Liver (tissue), 9 donors: Measurements from ENCODE around the gene IP6K3. TPM values are rescaled to one million over a fixed set of nuclear protein-coding genes. Genes with fewer than 3 reads are reported as not detected.

Experiments used
- DNase-seq: peaks from one replicate; pipeline ENCODE4 v3.0.0-alpha.2; 2017; ENCODE audit warnings: low spot score
- H3K27ac ChIP-seq, 2 donors: one replicate each; pipeline ENCODE4 v1.7.0; 2013; ENCODE audit warnings: inconsistent platforms in 2 of 2, low read length in 2 of 2, control low read depth in 1 of 2, low read depth in 1 of 2, mild to moderate bottlenecking in 1 of 2
- H3K27me3 ChIP-seq, 4 donors: one replicate each; pipeline versions ENCODE4 v1.6.1 to v1.7.0; 2013; ENCODE audit warnings: low read length in 3 of 4, inconsistent platforms in 1 of 4, mild to moderate bottlenecking in 1 of 4, moderate library complexity in 1 of 4; ENCODE audit not compliant: control insufficient read depth in 4 of 4, insufficient read depth in 4 of 4
- H3K36me3 ChIP-seq, 4 donors: one replicate each; pipeline versions ENCODE4 v1.6.1 to v1.7.0; 2013; ENCODE audit warnings: low read length in 3 of 4, mild to moderate bottlenecking in 3 of 4, low read depth in 1 of 4, moderate library complexity in 1 of 4; ENCODE audit not compliant: control insufficient read depth in 4 of 4, insufficient read depth in 3 of 4
- H3K4me1 ChIP-seq, 4 donors: one replicate each; pipeline versions ENCODE4 v1.6.1 to v1.7.0; 2013; ENCODE audit warnings: low read length in 3 of 4, mild to moderate bottlenecking in 3 of 4, moderate library complexity in 1 of 4; ENCODE audit not compliant: control insufficient read depth in 4 of 4, insufficient read depth in 4 of 4
- H3K4me3 ChIP-seq, 3 donors: one replicate each; pipeline versions ENCODE4 v1.6.1 to v1.7.0; 2013; ENCODE audit warnings: low read length in 3 of 3, control low read depth in 1 of 3, low read depth in 1 of 3, mild to moderate bottlenecking in 1 of 3
- H3K9ac ChIP-seq, 2 donors: one replicate each; pipeline ENCODE4 v1.7.0; 2013; ENCODE audit warnings: low read length in 2 of 2, mild to moderate bottlenecking in 2 of 2, moderate library complexity in 2 of 2, control low read depth in 1 of 2, low read depth in 1 of 2
- H3K9me3 ChIP-seq, 4 donors: one replicate each; pipeline versions ENCODE4 v1.6.1 to v1.7.0; 2013; ENCODE audit warnings: low read length in 3 of 4; ENCODE audit not compliant: control insufficient read depth in 4 of 4
- CTCF ChIP-seq: fragments of 150-350 bp; IDR thresholded peaks from 2 replicates; pipeline ENCODE4 v1.5.1; 2017; ENCODE audit warnings: improper control_type of control experiment, low read depth, low read length; ENCODE audit not compliant: missing input control
- EGR1 ChIP-seq, 2 donors: IDR thresholded peaks; 2 replicates each; pipeline ENCODE4 v1.6.1; 2016 to 2018; ENCODE audit warnings: antibody characterized with exemption in 2 of 2, low read depth in 2 of 2
- FOXA1 ChIP-seq: IDR thresholded peaks from 2 replicates; pipeline ENCODE4 v1.6.1; 2016; ENCODE audit warnings: antibody characterized with exemption
- FOXA2 ChIP-seq: IDR thresholded peaks from 2 replicates; pipeline ENCODE4 v1.6.1; 2016; ENCODE audit warnings: antibody characterized with exemption
- GABPA ChIP-seq, 2 donors: IDR thresholded peaks in 1 of 2; conservative IDR thresholded peaks in 1 of 2; 2 replicates each; pipeline ENCODE4 v1.6.1; 2016; ENCODE audit warnings: antibody characterized with exemption in 2 of 2, mild to moderate bottlenecking in 1 of 2, moderate library complexity in 1 of 2
- HNF4A ChIP-seq, 2 donors: conservative IDR thresholded peaks; 2 replicates each; pipeline ENCODE4 v1.6.1; 2016; ENCODE audit warnings: antibody characterized with exemption in 2 of 2, mild to moderate bottlenecking in 2 of 2
- HNF4G ChIP-seq: IDR thresholded peaks from 2 replicates; pipeline ENCODE4 v1.6.1; 2016; ENCODE audit warnings: antibody characterized with exemption
- JUND ChIP-seq, 2 donors: IDR thresholded peaks; 2 replicates each; pipeline ENCODE4 v1.6.1; 2016; ENCODE audit warnings: antibody characterized with exemption in 2 of 2
- NR2F2 ChIP-seq: IDR thresholded peaks from 2 replicates; pipeline ENCODE4 v1.6.1; 2016; ENCODE audit warnings: antibody characterized with exemption
- RAD21 ChIP-seq, 2 donors: IDR thresholded peaks; 2 replicates each; pipeline ENCODE4 v1.6.1; 2016; ENCODE audit warnings: antibody characterized with exemption in 2 of 2, mild to moderate bottlenecking in 2 of 2
- REST ChIP-seq: IDR thresholded peaks from 2 replicates; pipeline ENCODE4 v1.6.1; 2016; ENCODE audit warnings: antibody characterized with exemption, mild to moderate bottlenecking
- RXRA ChIP-seq, 2 donors: IDR thresholded peaks; 2 replicates each; pipeline ENCODE4 v1.6.1; 2017 to 2018; ENCODE audit warnings: antibody characterized with exemption in 2 of 2, mild to moderate bottlenecking in 1 of 2
- SP1 ChIP-seq: IDR thresholded peaks from 2 replicates; pipeline ENCODE4 v1.6.1; 2018; ENCODE audit warnings: antibody characterized with exemption, mild to moderate bottlenecking
- TAF1 ChIP-seq: conservative IDR thresholded peaks from 2 replicates; pipeline ENCODE4 v1.6.1; 2016; ENCODE audit warnings: antibody characterized with exemption, mild to moderate bottlenecking
- YY1 ChIP-seq: IDR thresholded peaks from 2 replicates; pipeline ENCODE4 v1.6.1; 2016; ENCODE audit warnings: antibody characterized with exemption, mild to moderate bottlenecking
- WGBS: extraction: QIAGEN DNeasy Blood & Tissue Kit; methylation state at CpG from one replicate; pipeline ENCODE4 v1.1.7; 2013; 5-methylcytosine and 5-hydroxymethylcytosine counted together
- polyA plus RNA-seq, 2 donors: library from polyadenylated mRNA; stranded (reverse) in 1 of 2; unstranded in 1 of 2; fragments of 200-250 nt in 1 of 2; fragments of >200 nt in 1 of 2; fragmentation: Nextera tagmentation in 1 of 2; extraction: Ambion mirVana in 1 of 2; gene quantifications; one replicate each; pipeline versions ENCODE4 v1.2.1 to v1.2.3, GENCODE V29; 2013 to 2015
- total RNA-seq, 2 donors: library from RNA; depleted of rRNA; stranded (reverse); fragments of >200 nt; gene quantifications; one replicate each; pipeline ENCODE4 v1.2.3, GENCODE V29; 2014
- TF ChIP-seq, protein P1 (sequence below): IDR thresholded peaks from 2 replicates; pipeline ENCODE4 v1.6.1; 2016; ENCODE audit warnings: antibody characterized with exemption
- TF ChIP-seq, protein P2 (sequence below): IDR thresholded peaks from 2 replicates; pipeline ENCODE4 v1.6.1; 2016; ENCODE audit warnings: antibody characterized with exemption
- TF ChIP-seq, protein P3 (sequence below): IDR thresholded peaks from 2 replicates; pipeline ENCODE4 v1.6.1; 2016; ENCODE audit warnings: antibody characterized with exemption
- donor health status: healthy.
- donor health status: healthy.
- donor health status: healthy.
- donor health status: healthy.
- donor health status: healthy.

IP6K3 gene
- total and polyA plus RNA-seq, 4 donors, result 1.5 to 12.9 (median 6.7) TPM

- H3K9me3 ChIP-seq, result no peaks in the 10 kb centered on the region
- no peak overlapping the region for H3K27ac ChIP-seq
- peaks cover 2 to 52% (median 36%) of the 10 kb centered on the region in 4 donors for H3K4me1 ChIP-seq
- no peak overlapping the region for H3K9ac ChIP-seq
- H3K36me3 ChIP-seq, result no peaks in the 10 kb centered on the region
- no peaks in the 10 kb centered on the region for H3K27me3 ChIP-seq
- WGBS, result 94% methylated on average over 5 of the region's 5 CpGs
- DNase-seq, result no peak
- no peak overlapping the region for H3K4me3 ChIP-seq
- no peak for TF ChIP-seq CTCF
- no peak for TF ChIP-seq TAF1
- TF ChIP-seq REST, result no peak
- no peak for TF ChIP-seq HNF4A (conservative IDR thresholded peaks at IDR 0.05)
- TF ChIP-seq HNF4G, result no peak
- no peak for TF ChIP-seq EGR1 (IDR thresholded peaks at IDR 0.05; ENCODE audit: low read depth in 2 of 2)
- TF ChIP-seq YY1, result no peak
- TF ChIP-seq, protein P1, sequence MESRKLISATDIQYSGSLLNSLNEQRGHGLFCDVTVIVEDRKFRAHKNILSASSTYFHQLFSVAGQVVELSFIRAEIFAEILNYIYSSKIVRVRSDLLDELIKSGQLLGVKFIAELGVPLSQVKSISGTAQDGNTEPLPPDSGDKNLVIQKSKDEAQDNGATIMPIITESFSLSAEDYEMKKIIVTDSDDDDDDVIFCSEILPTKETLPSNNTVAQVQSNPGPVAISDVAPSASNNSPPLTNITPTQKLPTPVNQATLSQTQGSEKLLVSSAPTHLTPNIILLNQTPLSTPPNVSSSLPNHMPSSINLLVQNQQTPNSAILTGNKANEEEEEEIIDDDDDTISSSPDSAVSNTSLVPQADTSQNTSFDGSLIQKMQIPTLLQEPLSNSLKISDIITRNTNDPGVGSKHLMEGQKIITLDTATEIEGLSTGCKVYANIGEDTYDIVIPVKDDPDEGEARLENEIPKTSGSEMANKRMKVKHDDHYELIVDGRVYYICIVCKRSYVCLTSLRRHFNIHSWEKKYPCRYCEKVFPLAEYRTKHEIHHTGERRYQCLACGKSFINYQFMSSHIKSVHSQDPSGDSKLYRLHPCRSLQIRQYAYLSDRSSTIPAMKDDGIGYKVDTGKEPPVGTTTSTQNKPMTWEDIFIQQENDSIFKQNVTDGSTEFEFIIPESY, result no peak
- TF ChIP-seq RXRA (IDR thresholded peaks at IDR 0.05), result no peak
- TF ChIP-seq GABPA (IDR thresholded peaks at IDR 0.05 in 1 of 2, conservative IDR thresholded peaks at IDR 0.05 in 1 of 2), result no peak
- TF ChIP-seq, protein P2, sequence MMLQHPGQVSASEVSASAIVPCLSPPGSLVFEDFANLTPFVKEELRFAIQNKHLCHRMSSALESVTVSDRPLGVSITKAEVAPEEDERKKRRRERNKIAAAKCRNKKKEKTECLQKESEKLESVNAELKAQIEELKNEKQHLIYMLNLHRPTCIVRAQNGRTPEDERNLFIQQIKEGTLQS, result no peak
- TF ChIP-seq, protein P3, sequence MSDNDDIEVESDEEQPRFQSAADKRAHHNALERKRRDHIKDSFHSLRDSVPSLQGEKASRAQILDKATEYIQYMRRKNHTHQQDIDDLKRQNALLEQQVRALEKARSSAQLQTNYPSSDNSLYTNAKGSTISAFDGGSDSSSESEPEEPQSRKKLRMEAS, result no peak
- TF ChIP-seq FOXA2, result no peak
- no peak for TF ChIP-seq RAD21 (IDR thresholded peaks at IDR 0.05)
- no peak for TF ChIP-seq FOXA1
- TF ChIP-seq NR2F2, result no peak
- no peak for TF ChIP-seq JUND (IDR thresholded peaks at IDR 0.05)
- TF ChIP-seq SP1, result no peak
These were observed 1.1 kb upstream of the IP6K3 start for GRCh38 chr6:33747823-33748222.
